ENCODE data around the gene RNF152. TPM values are rescaled to one million over a fixed set of nuclear protein-coding genes. Genes with fewer than 3 reads are reported as not detected.

The RNF152 gene
- total RNA-seq, 4 donors from 2014 or later = 4.2 to 20.5 (median 14.0) TPM

DNA sequence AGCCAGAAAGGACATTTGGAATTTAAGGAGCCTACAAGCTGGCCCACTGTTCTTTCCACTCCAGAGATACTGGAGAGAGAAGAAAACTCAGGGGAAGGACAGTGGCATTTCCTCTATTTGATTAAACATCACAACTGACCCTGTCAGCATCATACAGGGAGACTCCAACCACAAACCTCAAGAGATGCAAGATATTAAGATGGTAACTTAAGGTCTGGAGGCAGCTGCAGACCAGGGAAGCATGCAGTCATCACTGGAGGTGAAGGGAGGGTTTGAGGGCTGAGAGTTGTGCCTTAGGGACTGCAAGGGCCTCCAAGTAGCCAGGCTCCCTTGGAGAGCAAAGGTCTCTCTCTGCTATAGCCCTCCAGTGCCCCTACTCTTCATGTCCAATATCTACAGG, 67.4 kb downstream of the RNF152 start:
- ATAC-seq (ENCODE audit: low FRiP score) = no peak
- TF ChIP-seq, protein P1, sequence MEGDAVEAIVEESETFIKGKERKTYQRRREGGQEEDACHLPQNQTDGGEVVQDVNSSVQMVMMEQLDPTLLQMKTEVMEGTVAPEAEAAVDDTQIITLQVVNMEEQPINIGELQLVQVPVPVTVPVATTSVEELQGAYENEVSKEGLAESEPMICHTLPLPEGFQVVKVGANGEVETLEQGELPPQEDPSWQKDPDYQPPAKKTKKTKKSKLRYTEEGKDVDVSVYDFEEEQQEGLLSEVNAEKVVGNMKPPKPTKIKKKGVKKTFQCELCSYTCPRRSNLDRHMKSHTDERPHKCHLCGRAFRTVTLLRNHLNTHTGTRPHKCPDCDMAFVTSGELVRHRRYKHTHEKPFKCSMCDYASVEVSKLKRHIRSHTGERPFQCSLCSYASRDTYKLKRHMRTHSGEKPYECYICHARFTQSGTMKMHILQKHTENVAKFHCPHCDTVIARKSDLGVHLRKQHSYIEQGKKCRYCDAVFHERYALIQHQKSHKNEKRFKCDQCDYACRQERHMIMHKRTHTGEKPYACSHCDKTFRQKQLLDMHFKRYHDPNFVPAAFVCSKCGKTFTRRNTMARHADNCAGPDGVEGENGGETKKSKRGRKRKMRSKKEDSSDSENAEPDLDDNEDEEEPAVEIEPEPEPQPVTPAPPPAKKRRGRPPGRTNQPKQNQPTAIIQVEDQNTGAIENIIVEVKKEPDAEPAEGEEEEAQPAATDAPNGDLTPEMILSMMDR (IDR thresholded peaks at IDR 0.05) = no peak
- DNase-seq (ENCODE audit: low spot score) = no peak

- TF ChIP-seq, protein P1 (IDR thresholded peaks at IDR 0.05) = no peak
- ATAC-seq (ENCODE audit: low FRiP score) (no peak), DNase-seq (ENCODE audit: low spot score) (no peak)
Observed at GRCh38 chr18:61824733-61825363, 68.0 kb downstream of the RNF152 start.

DNA sequence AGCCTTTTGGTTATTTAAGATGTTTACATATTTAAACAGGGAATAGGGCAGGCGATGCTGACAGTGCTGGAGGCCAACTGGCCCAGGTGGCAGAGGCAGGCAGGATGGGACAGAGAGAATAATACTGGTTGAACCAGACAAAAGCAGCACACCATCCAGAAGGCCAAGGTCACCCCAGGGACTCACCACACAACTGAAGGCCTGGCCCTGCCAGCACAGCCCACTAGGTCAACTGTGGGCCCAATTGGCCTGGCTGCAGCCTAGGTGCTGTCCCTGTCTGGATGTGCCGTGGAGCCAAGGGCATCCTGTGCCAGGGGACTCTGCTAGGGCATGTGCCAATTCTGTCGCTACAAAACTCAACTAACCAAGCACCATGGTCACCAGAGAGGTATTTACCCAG, 69.2 kb downstream of the RNF152 start:
- ATAC-seq (ENCODE audit: low FRiP score) (no peak), DNase-seq (ENCODE audit: low spot score) (no peak)
- TF ChIP-seq, protein P1 (IDR thresholded peaks at IDR 0.05) = no peak

GRCh38 chr18:61822879-61823278, 69.9 kb downstream of the RNF152 start:
- DNase-seq (ENCODE audit: low spot score) (no peak), ATAC-seq (ENCODE audit: low FRiP score) (no peak)
- TF ChIP-seq, protein P1 (IDR thresholded peaks at IDR 0.05) = no peak

- TF ChIP-seq, protein P1 (IDR thresholded peaks at IDR 0.05) = no peak
- no peak for ATAC-seq (ENCODE audit: low FRiP score)
- no peak for DNase-seq (ENCODE audit: low spot score)
Observed at GRCh38 chr18:61821748-61822147, 71.1 kb downstream of the RNF152 start.

DNA sequence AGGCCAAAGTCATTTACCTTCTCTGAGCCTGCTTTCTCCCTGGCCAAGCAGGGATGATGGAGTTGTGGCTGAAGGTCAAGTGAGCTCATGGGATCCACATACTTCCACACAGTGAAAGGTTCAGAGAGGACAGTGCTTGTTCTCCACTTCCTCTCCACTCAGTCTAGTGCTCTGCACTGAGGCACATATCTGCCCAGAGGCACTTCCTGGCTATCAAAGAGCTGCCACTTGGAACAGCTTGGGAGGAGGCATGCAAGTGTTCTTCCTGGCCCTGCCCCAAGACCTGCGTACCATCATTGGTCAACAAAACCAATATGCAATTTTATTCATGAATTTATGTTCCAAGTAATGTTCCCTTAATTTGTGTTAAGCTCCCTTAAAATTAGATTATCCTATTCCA, 71.9 kb downstream of the RNF152 start:
- no peak for ATAC-seq (ENCODE audit: low FRiP score)
- TF ChIP-seq, protein P1 (IDR thresholded peaks at IDR 0.05) = no peak

DNA sequence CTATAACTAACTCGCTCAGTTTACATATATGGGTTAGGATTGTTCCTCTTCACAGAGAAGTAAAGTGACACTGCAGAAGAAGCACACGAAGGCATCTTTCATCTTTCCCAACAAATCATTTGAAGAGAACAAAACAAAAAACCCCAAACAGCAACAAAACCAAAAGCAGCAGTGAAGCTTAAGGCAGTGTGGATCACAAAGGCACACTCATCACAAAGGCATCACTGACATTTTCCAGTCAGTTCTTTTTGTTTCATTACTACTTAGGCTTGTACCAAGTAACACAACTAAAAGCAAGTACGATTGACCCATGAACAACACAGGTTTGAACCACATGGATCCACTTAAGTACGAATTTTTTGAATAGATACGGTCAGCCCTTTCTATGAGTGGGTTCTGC, 75.7 kb downstream of the RNF152 start:
- DNase-seq (ENCODE audit: low spot score) (no peak), ATAC-seq (ENCODE audit: low FRiP score) (no peak)
- TF ChIP-seq, protein P1 (IDR thresholded peaks at IDR 0.05) = no peak

More for the DNA sequence above, 71.9 kb downstream of the RNF152 start:
- no peak for DNase-seq (ENCODE audit: low spot score)

Data from omental fat pad (tissue), 4 donors.